Glomerular endothelial cell (primary cell): Measurements from ENCODE around the gene TJAP1. TPM values are rescaled to one million over a fixed set of nuclear protein-coding genes. Genes with fewer than 3 reads are reported as not detected.

Source experiments
- DNase-seq: peaks from one replicate; pipeline ENCODE4 v3.0.0-alpha.2; 2011; ENCODE audit warnings: low read depth, low spot score; ENCODE audit errors: extremely low read depth
- total RNA-seq: library from RNA; depleted of rRNA; stranded (reverse); fragments of >200 nt; gene quantifications from 2 replicates; pipeline ENCODE4 v1.2.3, GENCODE V29; 2015

The TJAP1 gene
- total RNA-seq, 1 donor from 2014 or later: 26.0 TPM

- no peak for DNase-seq
Observed at GRCh38 chr6:43500921-43501320, 23.6 kb downstream of the TJAP1 start.

GRCh38 chr6:43502666-43503065 lies 25.3 kb downstream of the TJAP1 start:
- no peak for DNase-seq

- DNase-seq: no peak
Observed at GRCh38 chr6:43503443-43503842, 26.1 kb downstream of the TJAP1 start.

GRCh38 chr6:43504756-43505593 lies 27.6 kb downstream of the TJAP1 start:
- no peak for DNase-seq

- no peak for DNase-seq
Observed at GRCh38 chr6:43505718-43506117, 28.3 kb downstream of the TJAP1 start.

GRCh38 chr6:43506171-43506570 lies 28.8 kb downstream of the TJAP1 start:
- no peak for DNase-seq

GRCh38 chr6:43506667-43507471 lies 29.5 kb downstream of the TJAP1 start:
- DNase-seq: peak; percentile 70

- DNase-seq: no peak
Observed at GRCh38 chr6:43508481-43509141, 31.2 kb downstream of the TJAP1 start.

GRCh38 chr6:43509142-43509983 lies 32.0 kb downstream of the TJAP1 start:
- DNase-seq: no peak

- no peak for DNase-seq
Observed at GRCh38 chr6:43509984-43510826, 32.8 kb downstream of the TJAP1 start, which contains the start of gene LRRC73. TSS of gene LRRC73 (minus strand) at chr6:43510346. CDS start at chr6:43509785, 561 bp downstream.

GRCh38 chr6:43510827-43511163 lies 33.4 kb downstream of the TJAP1 start:
- no peak for DNase-seq

GRCh38 chr6:43511824-43512415 lies 34.5 kb downstream of the TJAP1 start:
- DNase-seq: no peak

- no peak for DNase-seq
Observed at GRCh38 chr6:43515808-43516207, 38.4 kb downstream of the TJAP1 start.

GRCh38 chr6:43516367-43516696 lies 39.0 kb downstream of the TJAP1 start:
- DNase-seq: no peak

- peak; percentile 95 for DNase-seq
Observed at GRCh38 chr6:43516697-43517504, 39.5 kb downstream of the TJAP1 start, which contains the start of the genes POLR1C and YIPF3. TSS of gene POLR1C (plus strand) at chr6:43517089. CDS start at chr6:43517110, 21 bp downstream. TSS of gene YIPF3 (minus strand) at chr6:43516926. CDS start at chr6:43516807, 119 bp downstream.

GRCh38 chr6:43517505-43518357 lies 40.4 kb downstream of the TJAP1 start:
- DNase-seq: no peak

- DNase-seq: no peak
Observed at GRCh38 chr6:43520097-43520496, 42.7 kb downstream of the TJAP1 start.
